ENCODE results near the gene GGA3.
"Not testable (repeated sequence)": the region's sequence is repeated elsewhere in the genome, so short reads cannot be mapped to it uniquely, and the experiment has no call there.

The GGA3 gene

GRCh38 chr17:75295201-75296158 lies 34.1 kb upstream of the GGA3 start:
- no peak overlapping the region for H3K4me3 ChIP-seq (ENCODE audit: low read length)
- no peak for TF ChIP-seq CTCF (IDR thresholded peaks at IDR 0.05; ENCODE audit: insufficient read depth, low read depth, low read length, missing control alignments)
- no peak for DNase-seq (ENCODE audit: low read depth)

GRCh38 chr17:75292810-75293448 lies 31.5 kb upstream of the GGA3 start:
- H3K4me3 ChIP-seq (ENCODE audit: low read length); DNase-seq (ENCODE audit: low read depth): not testable (repeated sequence)

GRCh38 chr17:75289832-75290337 lies 28.5 kb upstream of the GGA3 start:
- peak overlapping the region; percentile 95 for H3K4me3 ChIP-seq (ENCODE audit: low read length)
- DNase-seq (ENCODE audit: low read depth): peak; percentile 52
- TF ChIP-seq CTCF (IDR thresholded peaks at IDR 0.05; ENCODE audit: insufficient read depth, low read depth, low read length, missing control alignments): peak; percentile 35

- DNase-seq (ENCODE audit: low read depth): peak; percentile 99
- no peak for TF ChIP-seq CTCF (IDR thresholded peaks at IDR 0.05; ENCODE audit: insufficient read depth, low read depth, low read length, missing control alignments)
- H3K4me3 ChIP-seq (ENCODE audit: low read length): peak within 1 kb of the TSS; percentile 95
Measured at GRCh38 chr17:75289115-75289831, 27.9 kb upstream of the GGA3 start, which contains the start of gene SLC25A19. TSS of gene SLC25A19 (minus strand) at chr17:75289433. CDS start at chr17:75286764, 2,669 bp downstream.

- DNase-seq (ENCODE audit: low read depth): peak; percentile 40
- TF ChIP-seq CTCF (IDR thresholded peaks at IDR 0.05; ENCODE audit: insufficient read depth, low read depth, low read length, missing control alignments): no peak
- peak overlapping the region; percentile 95 for H3K4me3 ChIP-seq (ENCODE audit: low read length)
Measured at GRCh38 chr17:75288770-75289114, 27.3 kb upstream of the GGA3 start.

GRCh38 chr17:75288359-75288758 lies 27.0 kb upstream of the GGA3 start:
- TF ChIP-seq CTCF (IDR thresholded peaks at IDR 0.05; ENCODE audit: insufficient read depth, low read depth, low read length, missing control alignments): no peak
- DNase-seq (ENCODE audit: low read depth): no peak
- H3K4me3 ChIP-seq (ENCODE audit: low read length): peak overlapping the region; percentile 95

GRCh38 chr17:75287221-75287620 lies 25.8 kb upstream of the GGA3 start:
- no peak overlapping the region for H3K4me3 ChIP-seq (ENCODE audit: low read length)
- TF ChIP-seq CTCF (IDR thresholded peaks at IDR 0.05; ENCODE audit: insufficient read depth, low read depth, low read length, missing control alignments): no peak
- DNase-seq (ENCODE audit: low read depth): no peak

All from epithelial cell of esophagus (primary cell).